Large intestine (tissue), 3 donors: ENCODE measurements around the gene ZKSCAN3. TPM values are rescaled to one million over a fixed set of nuclear protein-coding genes. Genes with fewer than 3 reads are reported as not detected.

Experiments
- DNase-seq, 2 donors: peaks; one replicate each; pipeline versions ENCODE4 v3.0.0 to v3.0.0-alpha.2; 2013
- H3K27ac ChIP-seq: one replicate; pipeline ENCODE4 v1.5.1; 2013; ENCODE audit warnings: low read length
- H3K27me3 ChIP-seq: 2 replicates; pipeline ENCODE4 v1.6.1; 2013; ENCODE audit warnings: low read length; ENCODE audit not compliant: control insufficient read depth, insufficient read depth
- H3K36me3 ChIP-seq: 2 replicates; pipeline ENCODE4 v1.6.1; 2013; ENCODE audit warnings: low read length; ENCODE audit not compliant: control insufficient read depth, insufficient read depth
- H3K4me1 ChIP-seq: one replicate; pipeline ENCODE4 v1.6.1; 2013; ENCODE audit warnings: low read length; ENCODE audit not compliant: control insufficient read depth, insufficient read depth
- H3K4me3 ChIP-seq: one replicate; pipeline ENCODE4 v1.5.1; 2013; ENCODE audit warnings: low read length
- H3K9me3 ChIP-seq: one replicate; pipeline ENCODE4 v1.6.1; 2013; ENCODE audit warnings: mild to moderate bottlenecking, low read depth, low read length, moderate library complexity; ENCODE audit not compliant: control insufficient read depth
- WGBS: methylation state at CpG from one replicate; pipeline ENCODE4 v1.1.5; 2013; ENCODE audit warnings: low lambda C conversion rate; ENCODE audit not compliant: insufficient coverage; 5-methylcytosine and 5-hydroxymethylcytosine counted together
- polyA plus RNA-seq: library from polyadenylated mRNA; unstranded; fragments of 120-200 nt; gene quantifications from one replicate; pipeline ENCODE4 v1.2.1, GENCODE V29; 2013

The ZKSCAN3 gene
- polyA plus RNA-seq, 1 donor, result 5.4 TPM

- WGBS, result 100% methylated on average over 1 of the region's 1 CpG
- Histone ChIP-seq H3K4me3 (no peak overlapping the region), H3K36me3 (peaks cover 2% of the 10 kb centered on the region), H3K27ac (no peak overlapping the region), H3K27me3 (no peaks in the 10 kb centered on the region), H3K9me3 (no peaks in the 10 kb centered on the region), H3K4me1 (no peaks in the 10 kb centered on the region)
- no peak for DNase-seq
Measured at GRCh38 chr6:28371280-28371679, 21.5 kb downstream of the ZKSCAN3 start.

GRCh38 chr6:28371706-28372451, 22.1 kb downstream of the ZKSCAN3 start:
- DNase-seq, result no peak
- H3K27ac ChIP-seq, result no peak overlapping the region
- no peaks in the 10 kb centered on the region for H3K9me3 ChIP-seq
- H3K27me3 ChIP-seq, result no peaks in the 10 kb centered on the region
- H3K4me1 ChIP-seq, result no peaks in the 10 kb centered on the region
- no peak overlapping the region for H3K4me3 ChIP-seq
- H3K36me3 ChIP-seq, result no peaks in the 10 kb centered on the region
- no CpG with 5 or more reads among the region's 9 CpGs for WGBS

GRCh38 chr6:28373925-28374324, 24.2 kb downstream of the ZKSCAN3 start:
- Histone ChIP-seq H3K4me1 (no peaks in the 10 kb centered on the region), H3K27ac (no peak overlapping the region), H3K27me3 (no peaks in the 10 kb centered on the region), H3K4me3 (no peak overlapping the region), H3K9me3 (no peaks in the 10 kb centered on the region), H3K36me3 (peaks cover 6% of the 10 kb centered on the region)
- 100% methylated on average over 1 of the region's 1 CpG for WGBS
- no peak for DNase-seq

- no peaks in the 10 kb centered on the region for H3K27me3 ChIP-seq
- no peaks in the 10 kb centered on the region for H3K9me3 ChIP-seq
- no peaks in the 10 kb centered on the region for H3K4me1 ChIP-seq
- no CpG with 5 or more reads among the region's 1 CpG for WGBS
- H3K36me3 ChIP-seq, result peaks cover 27% of the 10 kb centered on the region
- DNase-seq, result no peak
- H3K27ac ChIP-seq, result no peak overlapping the region
- no peak overlapping the region for H3K4me3 ChIP-seq
Measured at GRCh38 chr6:28377879-28378278, 28.1 kb downstream of the ZKSCAN3 start.

GRCh38 chr6:28378644-28379043, 28.9 kb downstream of the ZKSCAN3 start:
- no peak overlapping the region for H3K27ac ChIP-seq
- H3K27me3 ChIP-seq, result no peaks in the 10 kb centered on the region
- H3K4me3 ChIP-seq, result no peak overlapping the region

GRCh38 chr6:28380381-28380780, 30.6 kb downstream of the ZKSCAN3 start:
- H3K27ac ChIP-seq, result no peak overlapping the region
- no peaks in the 10 kb centered on the region for H3K4me1 ChIP-seq
- no peaks in the 10 kb centered on the region for H3K27me3 ChIP-seq
- 83% methylated on average over 1 of the region's 2 CpGs for WGBS
- no peak overlapping the region for H3K4me3 ChIP-seq
- no peaks in the 10 kb centered on the region for H3K9me3 ChIP-seq
- no peak for DNase-seq
- H3K36me3 ChIP-seq, result peaks cover 27% of the 10 kb centered on the region

More at GRCh38 chr6:28378644-28379043, 28.9 kb downstream of the ZKSCAN3 start:
- H3K36me3 ChIP-seq, result peaks cover 27% of the 10 kb centered on the region
- H3K4me1 ChIP-seq, result no peaks in the 10 kb centered on the region
- H3K9me3 ChIP-seq, result no peaks in the 10 kb centered on the region
- DNase-seq, result no peak

GRCh38 chr6:28383235-28384142, 33.7 kb downstream of the ZKSCAN3 start:
- peak overlapping the region; percentile 54 for H3K4me3 ChIP-seq
- no peaks in the 10 kb centered on the region for H3K27me3 ChIP-seq
- no peaks in the 10 kb centered on the region for H3K9me3 ChIP-seq
- H3K27ac ChIP-seq, result peak overlapping the region; percentile 89
- peaks cover 37% of the 10 kb centered on the region for H3K36me3 ChIP-seq
- peak; percentile 94 to 98 for DNase-seq
- no CpG with 5 or more reads among the region's 31 CpGs for WGBS
- H3K4me1 ChIP-seq, result no peaks in the 10 kb centered on the region

- Histone ChIP-seq H3K27ac (no peak overlapping the region), H3K36me3 (peaks cover 42% of the 10 kb centered on the region), H3K4me3 (no peak overlapping the region), H3K27me3 (no peaks in the 10 kb centered on the region), H3K4me1 (no peaks in the 10 kb centered on the region), H3K9me3 (no peaks in the 10 kb centered on the region)
- DNase-seq, result no peak
- WGBS, result 71% methylated on average over 1 of the region's 2 CpGs
Measured at GRCh38 chr6:28384143-28384533, 34.4 kb downstream of the ZKSCAN3 start.

GRCh38 chr6:28390688-28391087, 40.9 kb downstream of the ZKSCAN3 start:
- no peaks in the 10 kb centered on the region for H3K9me3 ChIP-seq
- WGBS, result no CpG with 5 or more reads among the region's 8 CpGs
- H3K27ac ChIP-seq, result no peak overlapping the region
- peaks cover 49% of the 10 kb centered on the region for H3K36me3 ChIP-seq
- no peaks in the 10 kb centered on the region for H3K27me3 ChIP-seq
- H3K4me3 ChIP-seq, result no peak overlapping the region
- DNase-seq, result no peak
- H3K4me1 ChIP-seq, result no peaks in the 10 kb centered on the region

GRCh38 chr6:28393912-28394662, 44.3 kb downstream of the ZKSCAN3 start:
- WGBS, result 79% methylated on average over 3 of the region's 5 CpGs

More at GRCh38 chr6:28393912-28394662, 44.3 kb downstream of the ZKSCAN3 start:
- H3K36me3 ChIP-seq, result peaks cover 40% of the 10 kb centered on the region
- peak in 1 of 2 donors; percentile 12 for DNase-seq
- no peak overlapping the region for H3K4me3 ChIP-seq
- H3K9me3 ChIP-seq, result no peaks in the 10 kb centered on the region
- H3K27me3 ChIP-seq, result no peaks in the 10 kb centered on the region
- no peak overlapping the region for H3K27ac ChIP-seq
- peaks cover 4% of the 10 kb centered on the region for H3K4me1 ChIP-seq
